ENCODE data around the gene FAM47E. TPM values are rescaled to one million over a fixed set of nuclear protein-coding genes. Genes with fewer than 3 reads are reported as not detected.

The FAM47E gene
- total and polyA plus RNA-seq, 2 of the 13 experiments (the other 11 are each of a cell fraction or from before 2014, with no cell fraction given): 0.33 to 0.66 TPM

- no peak for TF ChIP-seq ZNF710 (CRISPR knock-in tag; IDR thresholded peaks at IDR 0.05; ENCODE audit: borderline replicate concordance)
- peak; percentile 15; the same call in 1 of the 2 replicates for TF ChIP-seq CTCF (CRISPR knock-in tag; IDR thresholded peaks at IDR 0.05)
- TF ChIP-seq ZFP90 (CRISPR knock-in tag; IDR thresholded peaks at IDR 0.05; ENCODE audit: borderline replicate concordance): peak; percentile 7
- TF ChIP-seq ZNF841 (CRISPR knock-in tag; IDR thresholded peaks at IDR 0.05; ENCODE audit: borderline replicate concordance): peak; percentile 64; the same call in 1 of the 2 replicates
- peak; percentile 65; the same call in 1 of the 2 replicates for TF ChIP-seq MED1 (CRISPR knock-in tag; IDR thresholded peaks at IDR 0.05)
- TF ChIP-seq, protein P1, sequence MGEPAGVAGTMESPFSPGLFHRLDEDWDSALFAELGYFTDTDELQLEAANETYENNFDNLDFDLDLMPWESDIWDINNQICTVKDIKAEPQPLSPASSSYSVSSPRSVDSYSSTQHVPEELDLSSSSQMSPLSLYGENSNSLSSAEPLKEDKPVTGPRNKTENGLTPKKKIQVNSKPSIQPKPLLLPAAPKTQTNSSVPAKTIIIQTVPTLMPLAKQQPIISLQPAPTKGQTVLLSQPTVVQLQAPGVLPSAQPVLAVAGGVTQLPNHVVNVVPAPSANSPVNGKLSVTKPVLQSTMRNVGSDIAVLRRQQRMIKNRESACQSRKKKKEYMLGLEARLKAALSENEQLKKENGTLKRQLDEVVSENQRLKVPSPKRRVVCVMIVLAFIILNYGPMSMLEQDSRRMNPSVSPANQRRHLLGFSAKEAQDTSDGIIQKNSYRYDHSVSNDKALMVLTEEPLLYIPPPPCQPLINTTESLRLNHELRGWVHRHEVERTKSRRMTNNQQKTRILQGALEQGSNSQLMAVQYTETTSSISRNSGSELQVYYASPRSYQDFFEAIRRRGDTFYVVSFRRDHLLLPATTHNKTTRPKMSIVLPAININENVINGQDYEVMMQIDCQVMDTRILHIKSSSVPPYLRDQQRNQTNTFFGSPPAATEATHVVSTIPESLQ (CRISPR knock-in tag; conservative IDR thresholded peaks at IDR 0.05): no peak
- TF ChIP-seq SP4 (CRISPR knock-in tag; IDR thresholded peaks at IDR 0.05): peak; percentile 47; the same call in 1 of the 2 replicates
- no peak; the same call in 1 of the 2 replicates for TF ChIP-seq ISX (CRISPR knock-in tag; conservative IDR thresholded peaks at IDR 0.05)
- no peak for TF ChIP-seq ZNF547 (CRISPR knock-in tag; IDR thresholded peaks at IDR 0.05)
- TF ChIP-seq SP2 (CRISPR knock-in tag; IDR thresholded peaks at IDR 0.05): no peak
- TF ChIP-seq, protein P2, sequence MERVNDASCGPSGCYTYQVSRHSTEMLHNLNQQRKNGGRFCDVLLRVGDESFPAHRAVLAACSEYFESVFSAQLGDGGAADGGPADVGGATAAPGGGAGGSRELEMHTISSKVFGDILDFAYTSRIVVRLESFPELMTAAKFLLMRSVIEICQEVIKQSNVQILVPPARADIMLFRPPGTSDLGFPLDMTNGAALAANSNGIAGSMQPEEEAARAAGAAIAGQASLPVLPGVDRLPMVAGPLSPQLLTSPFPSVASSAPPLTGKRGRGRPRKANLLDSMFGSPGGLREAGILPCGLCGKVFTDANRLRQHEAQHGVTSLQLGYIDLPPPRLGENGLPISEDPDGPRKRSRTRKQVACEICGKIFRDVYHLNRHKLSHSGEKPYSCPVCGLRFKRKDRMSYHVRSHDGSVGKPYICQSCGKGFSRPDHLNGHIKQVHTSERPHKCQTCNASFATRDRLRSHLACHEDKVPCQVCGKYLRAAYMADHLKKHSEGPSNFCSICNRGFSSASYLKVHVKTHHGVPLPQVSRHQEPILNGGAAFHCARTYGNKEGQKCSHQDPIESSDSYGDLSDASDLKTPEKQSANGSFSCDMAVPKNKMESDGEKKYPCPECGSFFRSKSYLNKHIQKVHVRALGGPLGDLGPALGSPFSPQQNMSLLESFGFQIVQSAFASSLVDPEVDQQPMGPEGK (CRISPR knock-in tag; IDR thresholded peaks at IDR 0.05): peak; percentile 80
- peak; percentile 16; the same call in 1 of the 2 replicates for TF ChIP-seq HBP1 (CRISPR knock-in tag; IDR thresholded peaks at IDR 0.05; ENCODE audit: low read depth)
- no peak for TF ChIP-seq ZNF577 (CRISPR knock-in tag; IDR thresholded peaks at IDR 0.05; ENCODE audit: borderline replicate concordance, low read depth)
- peak; percentile 74; the same call in 1 of the 2 replicates for TF ChIP-seq ZFP41 (CRISPR knock-in tag; IDR thresholded peaks at IDR 0.05; ENCODE audit: borderline replicate concordance)
- TF ChIP-seq ATF7-NPFF (CRISPR knock-in tag; IDR thresholded peaks at IDR 0.05; ENCODE audit: low read depth): 0 out of 2 replicates have a peak, but pooled peaks have one; percentile 43
- TF ChIP-seq SRF (IDR thresholded peaks at IDR 0.05; ENCODE audit: low read depth, low read length): no peak
- TF ChIP-seq RFXAP (CRISPR knock-in tag; IDR thresholded peaks at IDR 0.05; ENCODE audit: borderline replicate concordance): peak; percentile 56; the same call in 1 of the 2 replicates
- TF ChIP-seq ZFP1 (CRISPR knock-in tag; IDR thresholded peaks at IDR 0.05): no peak
- TF ChIP-seq NAIF1 (CRISPR knock-in tag; IDR thresholded peaks at IDR 0.05; ENCODE audit: borderline replicate concordance): peak; percentile 98
These were observed 54.7 kb downstream of the FAM47E start, which contains the start of gene STBD1 (continued) for GRCh38 chr4:76305971-76306881.
